ENCODE results near the gene OSBPL5. TPM values are rescaled to one million over a fixed set of nuclear protein-coding genes. Genes with fewer than 3 reads are reported as not detected.

OSBPL5 gene
- total and polyA plus RNA-seq, 5 donors from 2014 or later: 0.22 to 2.2 (median 0.23) TPM; not detected in 2

- Mint-ChIP-seq H3K4me1 (peaks cover 0 to 4% (median 0%) of the 10 kb centered on the region in 4 donors), H3K36me3 (no peaks in the 10 kb centered on the region), H3K4me3 (no peak overlapping the region), H3K27ac (no peak overlapping the region), H3K27me3 (peaks cover 14% of the 10 kb centered on the region), H3K9me3 (no peaks in the 10 kb centered on the region)
- H3K9me3 ChIP-seq (ENCODE audit: control insufficient read depth in 2 of 2, low read length in 2 of 2): no peaks in the 10 kb centered on the region
- no peak overlapping the region for H3K4me3 ChIP-seq (ENCODE audit: low read depth, low read length)
- ATAC-seq (ENCODE audit: low read depth in 2 of 2) (no peak), DNase-seq (no peak)
- no peak overlapping the region for H3K27ac ChIP-seq (ENCODE audit: insufficient read depth, low read length, poor library complexity, severe bottlenecking)
- no peaks in the 10 kb centered on the region for H3K4me1 ChIP-seq (ENCODE audit: control insufficient read depth, insufficient read depth, low read length, poor library complexity, severe bottlenecking)
- H3K27me3 ChIP-seq (ENCODE audit: control insufficient read depth, insufficient read depth, low read length): no peaks in the 10 kb centered on the region
- H3K36me3 ChIP-seq (ENCODE audit: control insufficient read depth, insufficient read depth, low read length): no peaks in the 10 kb centered on the region
Observed at GRCh38 chr11:3200388-3201111, 35.4 kb upstream of the OSBPL5 start.

DNA sequence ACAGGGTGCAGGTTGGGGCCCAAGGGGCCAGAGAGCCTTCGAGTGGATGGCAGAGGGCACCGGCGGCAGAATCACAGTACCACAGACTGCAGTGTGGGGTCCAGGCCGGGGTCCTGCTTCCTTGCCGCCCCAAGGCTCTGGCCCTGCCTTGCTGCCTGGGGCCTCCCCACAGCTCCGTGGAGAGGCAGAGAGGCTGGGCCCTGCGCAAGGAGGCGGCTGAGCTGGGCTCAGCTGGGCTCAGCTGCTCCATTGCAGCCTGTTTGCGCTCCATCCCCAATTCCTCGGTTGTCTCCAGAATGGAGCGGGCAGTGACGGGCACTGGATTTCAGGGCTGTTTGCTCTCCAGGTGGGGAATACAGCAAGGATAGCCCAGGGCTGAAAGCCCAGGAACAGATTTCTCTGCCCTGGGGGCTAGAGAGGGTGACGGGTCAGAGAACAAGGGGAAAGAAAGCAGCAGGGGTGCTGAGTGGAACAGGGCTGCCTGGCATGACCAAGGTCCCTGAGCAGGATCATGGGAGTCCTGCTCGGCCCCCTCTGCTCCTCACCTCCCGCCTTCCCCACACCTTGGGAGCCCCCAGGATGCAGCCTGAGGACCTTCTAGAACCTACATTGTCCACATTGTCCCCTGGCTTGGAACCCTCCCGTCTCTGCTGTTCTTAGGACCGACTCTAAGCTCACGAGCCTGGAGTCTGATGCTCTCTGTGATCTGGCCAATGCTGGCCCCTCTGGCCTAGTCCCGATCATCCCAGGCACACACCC, 34.6 kb upstream of the OSBPL5 start:
- H3K4me1 ChIP-seq (ENCODE audit: control insufficient read depth, insufficient read depth, low read length, poor library complexity, severe bottlenecking): no peaks in the 10 kb centered on the region
- no peaks in the 10 kb centered on the region for H3K36me3 Mint-ChIP-seq
- no peak overlapping the region for H3K27ac Mint-ChIP-seq
- DNase-seq (no peak), ATAC-seq (ENCODE audit: low read depth in 2 of 2) (no peak)
- H3K27me3 ChIP-seq (ENCODE audit: control insufficient read depth, insufficient read depth, low read length): no peaks in the 10 kb centered on the region
- no peaks in the 10 kb centered on the region for H3K9me3 ChIP-seq (ENCODE audit: control insufficient read depth in 2 of 2, low read length in 2 of 2)
- no peaks in the 10 kb centered on the region for H3K36me3 ChIP-seq (ENCODE audit: control insufficient read depth, insufficient read depth, low read length)
- H3K27ac ChIP-seq (ENCODE audit: insufficient read depth, low read length, poor library complexity, severe bottlenecking): no peak overlapping the region
- no peaks in the 10 kb centered on the region for H3K9me3 Mint-ChIP-seq
- H3K4me3 ChIP-seq (ENCODE audit: low read depth, low read length): no peak overlapping the region
- H3K4me1 Mint-ChIP-seq: peaks cover 0 to 2% (median 0%) of the 10 kb centered on the region in 4 donors
- H3K4me3 Mint-ChIP-seq: no peak overlapping the region
- H3K27me3 Mint-ChIP-seq: peaks cover 6% of the 10 kb centered on the region

GRCh38 chr11:3198815-3199214, 33.7 kb upstream of the OSBPL5 start:
- H3K4me1 ChIP-seq (ENCODE audit: control insufficient read depth, insufficient read depth, low read length, poor library complexity, severe bottlenecking): no peaks in the 10 kb centered on the region
- Mint-ChIP-seq H3K4me3 (no peak overlapping the region), H3K4me1 (peaks cover 0 to 2% (median 0%) of the 10 kb centered on the region in 4 donors), H3K27ac (no peak overlapping the region), H3K36me3 (no peaks in the 10 kb centered on the region), H3K9me3 (no peaks in the 10 kb centered on the region), H3K27me3 (peaks cover 5% of the 10 kb centered on the region)
- no peak overlapping the region for H3K27ac ChIP-seq (ENCODE audit: insufficient read depth, low read length, poor library complexity, severe bottlenecking)
- H3K4me3 ChIP-seq (ENCODE audit: low read depth, low read length): no peak overlapping the region
- no peaks in the 10 kb centered on the region for H3K9me3 ChIP-seq (ENCODE audit: control insufficient read depth in 2 of 2, low read length in 2 of 2)
- no peaks in the 10 kb centered on the region for H3K27me3 ChIP-seq (ENCODE audit: control insufficient read depth, insufficient read depth, low read length)
- ATAC-seq (ENCODE audit: low read depth in 2 of 2) (no peak), DNase-seq (no peak)
- no peaks in the 10 kb centered on the region for H3K36me3 ChIP-seq (ENCODE audit: control insufficient read depth, insufficient read depth, low read length)

DNA sequence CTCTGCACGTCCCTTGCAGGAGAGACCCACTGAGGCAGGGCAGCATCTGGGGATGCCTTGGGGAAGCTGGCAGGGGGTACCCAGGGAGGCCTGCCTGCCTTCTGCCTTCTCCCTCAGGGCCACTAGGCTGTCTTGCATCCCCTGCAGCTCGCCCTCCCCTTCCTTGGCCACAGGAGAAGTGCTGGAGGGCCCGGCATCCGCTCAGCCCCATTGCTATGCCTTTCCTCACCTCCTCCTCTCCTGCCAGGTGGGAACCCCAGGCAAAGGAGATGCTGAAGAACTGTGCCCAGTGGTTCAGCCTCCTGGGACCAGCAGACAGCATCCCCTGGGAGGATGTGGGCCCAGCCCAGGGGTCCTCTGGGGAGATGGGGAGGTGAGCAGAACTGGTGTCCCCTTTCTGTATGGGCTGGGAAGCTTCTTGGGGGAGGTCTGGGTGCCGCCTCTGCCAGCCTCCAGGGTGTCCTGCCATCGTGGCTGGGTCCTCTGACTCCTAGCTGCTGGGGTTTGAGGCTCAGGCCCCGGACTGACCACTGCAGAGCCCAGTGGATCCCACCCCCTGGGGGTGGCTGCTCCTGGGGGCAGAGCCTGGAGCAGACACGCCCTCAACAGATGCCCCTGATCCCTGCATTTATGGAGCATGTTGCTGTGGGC, 32.9 kb upstream of the OSBPL5 start:
- no peak for DNase-seq
- no peak for ATAC-seq (ENCODE audit: low read depth in 2 of 2)
- H3K27me3 Mint-ChIP-seq: peaks cover 5% of the 10 kb centered on the region
- H3K4me1 Mint-ChIP-seq: peaks cover 0 to 2% (median 0%) of the 10 kb centered on the region in 4 donors
- no peak overlapping the region for H3K27ac Mint-ChIP-seq
- no peaks in the 10 kb centered on the region for H3K9me3 ChIP-seq (ENCODE audit: control insufficient read depth in 2 of 2, low read length in 2 of 2)
- H3K4me3 Mint-ChIP-seq: no peak overlapping the region
- H3K4me3 ChIP-seq (ENCODE audit: low read depth, low read length): no peak overlapping the region
- no peaks in the 10 kb centered on the region for H3K4me1 ChIP-seq (ENCODE audit: control insufficient read depth, insufficient read depth, low read length, poor library complexity, severe bottlenecking)
- H3K36me3 ChIP-seq (ENCODE audit: control insufficient read depth, insufficient read depth, low read length): no peaks in the 10 kb centered on the region
- no peaks in the 10 kb centered on the region for H3K27me3 ChIP-seq (ENCODE audit: control insufficient read depth, insufficient read depth, low read length)
- H3K9me3 Mint-ChIP-seq: no peaks in the 10 kb centered on the region
- H3K36me3 Mint-ChIP-seq: no peaks in the 10 kb centered on the region
- H3K27ac ChIP-seq (ENCODE audit: insufficient read depth, low read length, poor library complexity, severe bottlenecking): no peak overlapping the region

- DNase-seq: no peak
- Mint-ChIP-seq H3K9me3 (no peaks in the 10 kb centered on the region), H3K27me3 (no peaks in the 10 kb centered on the region), H3K4me1 (no peaks in the 10 kb centered on the region), H3K27ac (no peak overlapping the region), H3K4me3 (no peak overlapping the region), H3K36me3 (no peaks in the 10 kb centered on the region)
- no peak overlapping the region for H3K27ac ChIP-seq (ENCODE audit: insufficient read depth, low read length, poor library complexity, severe bottlenecking)
- no peaks in the 10 kb centered on the region for H3K4me1 ChIP-seq (ENCODE audit: control insufficient read depth, insufficient read depth, low read length, poor library complexity, severe bottlenecking)
- no peaks in the 10 kb centered on the region for H3K36me3 ChIP-seq (ENCODE audit: control insufficient read depth, insufficient read depth, low read length)
- H3K9me3 ChIP-seq (ENCODE audit: control insufficient read depth in 2 of 2, low read length in 2 of 2): no peaks in the 10 kb centered on the region
- no peaks in the 10 kb centered on the region for H3K27me3 ChIP-seq (ENCODE audit: control insufficient read depth, insufficient read depth, low read length)
- H3K4me3 ChIP-seq (ENCODE audit: low read depth, low read length): no peak overlapping the region
- no peak for ATAC-seq (ENCODE audit: low read depth in 2 of 2)
Observed at GRCh38 chr11:3197044-3197695, 32.1 kb upstream of the OSBPL5 start.

GRCh38 chr11:3196161-3197043, 31.3 kb upstream of the OSBPL5 start:
- Mint-ChIP-seq H3K9me3 (no peaks in the 10 kb centered on the region), H3K27me3 (no peaks in the 10 kb centered on the region), H3K4me3 (no peak overlapping the region), H3K36me3 (no peaks in the 10 kb centered on the region), H3K27ac (no peak overlapping the region), H3K4me1 (no peaks in the 10 kb centered on the region)
- ATAC-seq (ENCODE audit: low read depth in 2 of 2) (no peak), DNase-seq (no peak)
- H3K4me3 ChIP-seq (ENCODE audit: low read depth, low read length): no peak overlapping the region
- no peaks in the 10 kb centered on the region for H3K27me3 ChIP-seq (ENCODE audit: control insufficient read depth, insufficient read depth, low read length)
- no peak overlapping the region for H3K27ac ChIP-seq (ENCODE audit: insufficient read depth, low read length, poor library complexity, severe bottlenecking)
- no peaks in the 10 kb centered on the region for H3K4me1 ChIP-seq (ENCODE audit: control insufficient read depth, insufficient read depth, low read length, poor library complexity, severe bottlenecking)
- no peaks in the 10 kb centered on the region for H3K9me3 ChIP-seq (ENCODE audit: control insufficient read depth in 2 of 2, low read length in 2 of 2)
- no peaks in the 10 kb centered on the region for H3K36me3 ChIP-seq (ENCODE audit: control insufficient read depth, insufficient read depth, low read length)

Measured in CD4-positive, CD25-positive, alpha-beta regulatory T cell (primary cell).